ENCODE measurements around the gene RGMA. TPM values are rescaled to one million over a fixed set of nuclear protein-coding genes. Genes with fewer than 3 reads are reported as not detected.

Gene RGMA
- total and polyA plus RNA-seq, 2 experiments from 2014 or later, result 34.2 to 36.5 TPM

- Mint-ChIP-seq H3K4me1 (peaks cover 13% of the 10 kb centered on the region), H3K27me3 (ENCODE audit: insufficient read depth, low read depth, poor library complexity) (peaks cover 10% of the 10 kb centered on the region), H3K4me3 (no peak overlapping the region), H3K27ac (no peak overlapping the region), H3K9me3 (no peaks in the 10 kb centered on the region), H3K36me3 (ENCODE audit: low read depth) (no peaks in the 10 kb centered on the region)
- DNase-seq (ENCODE audit: low spot score), result no peak
- Histone ChIP-seq H3K4me1 (ENCODE audit: insufficient read depth) (no peaks in the 10 kb centered on the region; the same call in 1 of the 2 replicates), H3K4me2 (no peak overlapping the region), H3F3A (replicated peaks; ENCODE audit: low read depth) (no peaks in the 10 kb centered on the region), H3K27me3 (ENCODE audit: insufficient read depth) (no peaks in the 10 kb centered on the region), H2AFZ (no peak overlapping the region), H4K20me1 (replicated peaks; ENCODE audit: insufficient read depth) (no peaks in the 10 kb centered on the region), H3K27ac (ENCODE audit: low read depth) (no peak overlapping the region), H3K4me3 (no peak overlapping the region), H3K79me2 (replicated peaks; ENCODE audit: insufficient read depth) (no peaks in the 10 kb centered on the region), H3K36me3 (ENCODE audit: insufficient read depth) (no peaks in the 10 kb centered on the region), H3K9me2 (ENCODE audit: insufficient read depth) (0 out of 2 replicates have a peak, but pooled peaks cover 2% of the 10 kb centered on the region)
- ATAC-seq, result no peak
- TF ChIP-seq ZNF331 (CRISPR knock-in tag; IDR thresholded peaks at IDR 0.05; ENCODE audit: low read depth) (no peak), STAT1 (IDR thresholded peaks at IDR 0.05; ENCODE audit: unreplicated experiment) (no peak), CTCF (conservative IDR thresholded peaks at IDR 0.05; ENCODE audit: low read depth in 2 of 2) (no peak), ETS1 (IDR thresholded peaks at IDR 0.05) (no peak), EZH2phosphoT487 (IDR thresholded peaks at IDR 0.05; ENCODE audit: unreplicated experiment) (no peak), ZNF462 (CRISPR knock-in tag; IDR thresholded peaks at IDR 0.05) (no peak), POLR2AphosphoS5 (IDR thresholded peaks at IDR 0.05; ENCODE audit: low read depth) (no peak), NANOG (IDR thresholded peaks at IDR 0.05; ENCODE audit: borderline replicate concordance) (no peak), CREB1 (CRISPR knock-in tag; IDR thresholded peaks at IDR 0.05; ENCODE audit: low read depth) (no peak), REST (IDR thresholded peaks at IDR 0.05; ENCODE audit: unreplicated experiment) (no peak), ZNF114 (CRISPR knock-in tag; IDR thresholded peaks at IDR 0.05) (no peak), JUNB (IDR thresholded peaks at IDR 0.05; ENCODE audit: unreplicated experiment) (no peak), EZH2 (IDR thresholded peaks at IDR 0.05; ENCODE audit: low read depth, unreplicated experiment) (no peak)
Measured at GRCh38 chr15:93131485-93132095, 42.6 kb upstream of the RGMA start.

All from GM23338 (cell line).